GM12878 (cell line): ENCODE measurements around the gene CTDP1. TPM values are rescaled to one million over a fixed set of nuclear protein-coding genes. Genes with fewer than 3 reads are reported as not detected.

Source experiments
- ATAC-seq: fragments of 200-7000 bp; cut with Tn5 transposase; 3 replicates; pipeline ENCODE4 v1.9.1; 2020; ENCODE audit warnings: mild to moderate bottlenecking, moderate library complexity
- Bru-seq: library from RNA; stranded (reverse); fragments of 400-500 nt; gene quantifications from one replicate; lab custom pipeline; 2021; lab: Mats Ljungman, UMichigan
- BruChase-seq, 2 experiments: library from RNA; stranded (reverse); fragments of 400-500 nt; gene quantifications; one replicate each; lab custom pipeline; 2021; lab: Mats Ljungman, UMichigan
- BruUV-seq: library from RNA; stranded (reverse); fragments of 400-500 nt; replicated peaks from 2 replicates; lab custom pipeline; 2021; lab: Mats Ljungman, UMichigan
- CTCF ChIA-PET: fragments of 300-600 bp; sonication (Branson Sonifier 250); formaldehyde crosslinking; extraction: SDS; loops from one replicate; lab custom pipeline; 2021; ENCODE audit warnings: inconsistent platforms; lab: Yijun Ruan, JAX
- POLR2A ChIA-PET: fragments of 350-600 bp; formaldehyde crosslinking; extraction: SDS; loops from one replicate; lab custom pipeline; 2021; ENCODE audit warnings: inconsistent platforms; lab: Charles Lee
- RAD21 ChIA-PET: fragments of 300-600 bp; sonication (Branson Sonifier 250); formaldehyde crosslinking; loops from one replicate; lab custom pipeline; 2023; ENCODE audit warnings: antibody characterized with exemption; ENCODE audit not compliant: unreplicated experiment; lab: Charles Lee
- SMC1A ChIA-PET: fragments of 300-600 bp; sonication (Branson Sonifier 250); formaldehyde crosslinking; loops from one replicate; lab custom pipeline; 2023; ENCODE audit not compliant: unreplicated experiment, uncharacterized antibody; lab: Charles Lee
- DNase-seq: peaks from one replicate; pipeline ENCODE4 v3.0.0-alpha.2; 2011; ENCODE audit warnings: low read depth, low spot score
- FAIRE-seq: peaks from 3 replicates; lab custom pipeline; 2011; peaks lifted over from hg19 to GRCh38; lab: Jason Lieb, UNC
- H2AFZ ChIP-seq: 2 replicates; pipeline ENCODE4 v1.6.0; 2011; ENCODE audit warnings: low read depth, low read length, control low read depth; ENCODE audit not compliant: control insufficient read depth
- H3K27ac ChIP-seq: 2 replicates; pipeline ENCODE4 v1.5.1; 2011; ENCODE audit warnings: control low read depth; ENCODE audit not compliant: control insufficient read depth, insufficient read depth
- H3K27me3 ChIP-seq, 2 experiments: replicated peaks in 1 of 2; 2 replicates each; pipeline versions ENCODE4 v1.6.0 to v1.6.1; 2011; ENCODE audit warnings: low read length in 1 of 2; ENCODE audit not compliant: control insufficient read depth in 2 of 2, insufficient read depth in 2 of 2
- H3K36me3 ChIP-seq, 2 experiments: 2 replicates each; pipeline ENCODE4 v1.5.1; 2011; ENCODE audit warnings: low read length in 1 of 2; ENCODE audit not compliant: control insufficient read depth in 2 of 2, insufficient read depth in 2 of 2
- H3K4me1 ChIP-seq: 2 replicates; pipeline ENCODE4 v1.6.1; 2011; ENCODE audit warnings: mild to moderate bottlenecking, low read length, moderate library complexity, mixed read lengths; ENCODE audit not compliant: control insufficient read depth, insufficient read depth
- H3K4me2 ChIP-seq: 2 replicates; pipeline ENCODE4 v1.6.0; 2011; ENCODE audit warnings: control low read depth; ENCODE audit not compliant: control insufficient read depth, insufficient read depth
- H3K4me3 ChIP-seq: fragments of 200-600 bp; sonication (generic); 2 replicates; pipeline ENCODE4 v1.5.1; 2016
- H3K79me2 ChIP-seq: 2 replicates; pipeline ENCODE4 v1.6.0; 2011; ENCODE audit warnings: low read length; ENCODE audit not compliant: control insufficient read depth, insufficient read depth
- H3K9ac ChIP-seq: 2 replicates; pipeline ENCODE4 v1.8.0; 2011; ENCODE audit warnings: low read length, control low read depth, mixed read lengths; ENCODE audit not compliant: control insufficient read depth, insufficient read depth
- H3K9me3 ChIP-seq: replicated peaks from 3 replicates; pipeline ENCODE4 v1.5.1; 2011; ENCODE audit warnings: mild to moderate bottlenecking, low read length; ENCODE audit not compliant: control insufficient read depth, insufficient read depth
- H4K20me1 ChIP-seq: 2 replicates; pipeline ENCODE4 v1.6.0; 2011; ENCODE audit not compliant: control insufficient read depth, insufficient read depth
- BCL3 ChIP-seq: IDR thresholded peaks from 2 replicates; pipeline ENCODE4 v1.6.1; 2011; ENCODE audit warnings: borderline replicate concordance, low read depth, mild to moderate bottlenecking, moderate library complexity, low read length; ENCODE audit not compliant: insufficient read depth, poor library complexity, severe bottlenecking
- CREM ChIP-seq: IDR thresholded peaks from 2 replicates; pipeline ENCODE4 v1.6.1; 2014; ENCODE audit warnings: antibody characterized with exemption, low read depth
- HCFC1 ChIP-seq: fragments of 150-350 bp; IDR thresholded peaks from 2 replicates; pipeline ENCODE4 v1.6.1; 2014; ENCODE audit warnings: low read length
- IRF3 ChIP-seq: fragments of 450-650 bp; IDR thresholded peaks from 2 replicates; pipeline ENCODE4 v1.6.1; 2014; ENCODE audit warnings: mild to moderate bottlenecking
- NKRF ChIP-seq: fragments of 450-650 bp; conservative IDR thresholded peaks from 2 replicates; pipeline ENCODE4 v1.6.1; 2017; ENCODE audit warnings: mild to moderate bottlenecking, moderate library complexity
- NR2C1 ChIP-seq: fragments of 450-650 bp; IDR thresholded peaks from 2 replicates; pipeline ENCODE4 v1.6.1; 2017; ENCODE audit warnings: antibody characterized with exemption, mild to moderate bottlenecking, moderate library complexity
- POLR2A ChIP-seq: IDR thresholded peaks from 2 replicates; pipeline ENCODE4 v1.6.1; 2011; ENCODE audit warnings: low read depth, mild to moderate bottlenecking, low read length
- SREBF1 ChIP-seq: IDR thresholded peaks from 2 replicates; pipeline ENCODE4 v1.6.1; 2012; ENCODE audit warnings: mild to moderate bottlenecking, low read length
- STAT1 ChIP-seq: fragments of 450-650 bp; conservative IDR thresholded peaks from 2 replicates; pipeline ENCODE4 v1.6.1; 2014; ENCODE audit warnings: antibody characterized with exemption, mild to moderate bottlenecking
- STAT3 ChIP-seq: IDR thresholded peaks from 2 replicates; pipeline ENCODE4 v1.6.1; 2011; ENCODE audit warnings: low read depth, low read length, improper control_type of control experiment
- TAF1 ChIP-seq: IDR thresholded peaks from 2 replicates; pipeline ENCODE4 v1.6.1; 2011; ENCODE audit warnings: mild to moderate bottlenecking, low read depth, low read length, borderline replicate concordance
- WRNIP1 ChIP-seq: IDR thresholded peaks from 2 replicates; pipeline ENCODE4 v1.6.1; 2011; ENCODE audit warnings: low read depth, low read length, improper control_type of control experiment, borderline replicate concordance
- YBX1 ChIP-seq: fragments of 450-650 bp; IDR thresholded peaks from 2 replicates; pipeline ENCODE4 v1.6.1; 2016; ENCODE audit warnings: antibody characterized with exemption
- WGBS: methylation state at CpG from one replicate; pipeline ENCODE4 v1.1.6; 2016; ENCODE audit warnings: low lambda C conversion rate; ENCODE audit not compliant: insufficient replicate concordance, insufficient coverage; ENCODE audit errors: missing lambda C conversion rate; 5-methylcytosine and 5-hydroxymethylcytosine counted together
- in situ Hi-C: fragments of 300-500 bp; cut with MboI; formaldehyde crosslinking; loops from 9 replicates; pipeline ENCODE4 v1.14.3; 2018; ENCODE audit warnings: mixed read lengths
- intact Hi-C: fragments of 100-400 bp; cut with micrococcal nuclease; formaldehyde crosslinking; loops from one replicate; pipeline ENCODE4 v1.14.2; 2022; ENCODE audit not compliant: unreplicated experiment
- long read RNA-seq, 2 experiments: library from polyadenylated mRNA; unstranded; transcript quantifications; one replicate each; pipeline ENCODE4 v2.0.0, GENCODE V29; 2019 to 2020
- polyA minus RNA-seq, 3 experiments: library from RNA; depleted of rRNA, polyadenylated mRNA; stranded (reverse); fragments of >200 nt; gene quantifications; 2 replicates each; pipeline ENCODE4 v1.2.3, GENCODE V29; 2011
- polyA plus RNA-seq, 11 experiments: library from polyadenylated mRNA; depleted of rRNA in 4 of 11; unstranded in 6 of 11; stranded (reverse) in 5 of 11; fragments of >200 nt; fragmentation: Nextera tagmentation in 4 of 11; fragmentation: Illumina TruSeq in 1 of 11; extraction: Ambion mirVana in 4 of 11; extraction: Trizol in 1 of 11; gene quantifications; 1 replicate in 1 of 11; 2 replicates in 10 of 11; pipeline versions ENCODE4 v1.2.1 to v1.2.3, GENCODE V29; 2011 to 2016; ENCODE audit warnings: inconsistent platforms in 2 of 11, missing spikeins in 2 of 11, low read depth in 1 of 11
- total RNA-seq, 4 experiments: library from RNA; depleted of rRNA in 3 of 4; stranded (reverse); fragments of >200 nt in 3 of 4; fragmentation: Illumina TruSeq in 1 of 4; extraction: Trizol in 1 of 4; gene quantifications; 2 replicates each; pipeline versions ENCODE4 v1.2.1 to v1.2.3, GENCODE V29; 2013 to 2021

CTDP1 gene
- 25.6 and 26.8 TPM in 2 replicates for total RNA-seq (2013; cell fraction: nucleolus; rRNA removed)
- 22.1 and 23.8 TPM in 2 replicates for total RNA-seq (2014; rRNA removed)
- 7.3 and 8.0 TPM in 2 replicates for total RNA-seq (2014; rRNA removed; fragmentation: Illumina TruSeq; extraction: Trizol)
- 30.4 and 31.3 TPM in 2 replicates for total RNA-seq (2021)
- 5.9 TPM for polyA plus RNA-seq (2011; ENCODE audit: low read depth)
- polyA plus RNA-seq (2011; rRNA removed): 4.9 and 9.5 TPM in 2 replicates
- polyA plus RNA-seq (2011; cell fraction: cytosol; rRNA removed): 9.0 and 10.2 TPM in 2 replicates
- polyA plus RNA-seq (2011; cell fraction: nucleus; rRNA removed): 37.1 and 48.0 TPM in 2 replicates
- 12.2 and 14.2 TPM in 2 replicates for polyA plus RNA-seq (2012)
- 1.9 and 6.0 TPM in 2 replicates for polyA plus RNA-seq (2014; fragmentation: Illumina TruSeq; extraction: Trizol)
- 1 to 10 TPM in 1 of 2 experiments, under 1 TPM in 1; 0.32 to 1.6 TPM for polyA plus RNA-seq (2014; fragmentation: Nextera tagmentation; extraction: Ambion mirVana)
- 16.7 and 19.3 TPM in 2 replicates for polyA plus RNA-seq (2014; rRNA removed)
- 10 to 100 TPM in 1 of 2 experiments, 1 to 10 TPM in 1; 4.2 to 13.9 TPM for polyA plus RNA-seq (2016; fragmentation: Nextera tagmentation; extraction: Ambion mirVana)
- 13.9 and 14.8 TPM in 2 replicates for polyA minus RNA-seq (2011; rRNA and poly(A)+ RNA removed)
- polyA minus RNA-seq (2011; cell fraction: cytosol; rRNA and poly(A)+ RNA removed): 5.6 and 10.0 TPM in 2 replicates
- 17.0 and 31.8 TPM in 2 replicates for polyA minus RNA-seq (2011; cell fraction: nucleus; rRNA and poly(A)+ RNA removed)
- Bru-seq, nascent RNA: percentile 68 among the genes with signal in this experiment
- percentile 67 among the genes with signal in this experiment for BruChase-seq, experiment 1, labeled RNA remaining after a 6-hour chase
- BruChase-seq, experiment 2, labeled RNA remaining after a 2-hour chase: percentile 71 among the genes with signal in this experiment
- long read RNA-seq, experiment 1, full-length matches to known transcripts: 4 of 9 reads
- long read RNA-seq, experiment 1, partial matches to known transcripts: 3 of 9 reads
- long read RNA-seq, experiment 1, other reads (novel, unspliced or antisense): 2 of 9 reads
- long read RNA-seq, experiment 2, partial matches to known transcripts: 0 of 1 reads
- long read RNA-seq, experiment 2, other reads (novel, unspliced or antisense): 1 of 1 reads

- RAD21 ChIA-PET: no interaction called here
- WGBS: 1% methylated on average over 77 of the region's 88 CpGs
- SMC1A ChIA-PET: interaction anchor here (1.2 kb wide), 1 partner anchor 29 kb away, joined by 5 read pairs; no protein-coding TSS in a partner anchor
- DNase-seq (no peak), ATAC-seq (peak; percentile 68), FAIRE-seq (no peak)
- no TSS peak for BruUV-seq
- intact Hi-C loops (loop anchor here (1.0 to 10.0 kb wide), 6 partner anchors 280 to 465 kb away; partner anchors contain the start of genes ADNP2, RBFA and TXNL4A), in situ Hi-C loops (loop anchor here (5.0 kb wide), 2 partner anchors 278 to 358 kb away; no protein-coding TSS in a partner anchor)
- Histone ChIP-seq H3K9ac (peak within 1 kb of the TSS; percentile 82), H3K9me3 (no peaks in the 10 kb centered on the region; the same call in 2 of the 3 replicates), H3K4me3 (peak within 1 kb of the TSS; percentile 71), H3K4me2 (peak within 1 kb of the TSS; percentile 95), H3K79me2 (peaks cover 63% of the 10 kb centered on the region), H3K4me1 (peaks cover 33% of the 10 kb centered on the region), H2AFZ (peak within 1 kb of the TSS; percentile 99), H3K36me3 (peaks cover 0 to 5% of the 10 kb centered on the region in 2 experiments; a peak in 1 of 4 replicates), H3K27ac (peak within 1 kb of the TSS; percentile 98), H3K27me3 (no peaks in the 10 kb centered on the region), H4K20me1 (peaks cover 2% of the 10 kb centered on the region; the same call in 1 of the 2 replicates)
- POLR2A ChIA-PET: interaction anchor here (1.0 kb wide), 1 partner anchor 55 kb away, joined by 3 read pairs; no protein-coding TSS in a partner anchor
- CTCF ChIA-PET: no interaction called here
- TF ChIP-seq BCL3 (no peak), TAF1 (peak; percentile 42; the same call in 1 of the 2 replicates), HCFC1 (peak; percentile 62), SREBF1 (peak; percentile 2), STAT3 (no peak), YBX1 (no peak), WRNIP1 (no peak), NKRF (peak; percentile 86), IRF3 (peak; percentile 50; the same call in 1 of the 2 replicates), STAT1 (no peak; the same call in 1 of the 2 replicates), NR2C1 (peak; percentile 59; the same call in 1 of the 2 replicates), POLR2A (peak; percentile 61), CREM (peak; percentile 99)
Observed at GRCh38 chr18:79679552-79680099, at the start of gene CTDP1. Gene CTDP1 (plus strand): TSS chr18:79679803. CDS start chr18:79679948, 145 bp downstream.
